Neural cell (in vitro differentiated cells): ENCODE data around the gene DIAPH1. TPM values are rescaled to one million over a fixed set of nuclear protein-coding genes. Genes with fewer than 3 reads are reported as not detected.
"Not testable (repeated sequence)": the region's sequence is repeated elsewhere in the genome, so short reads cannot be mapped to it uniquely, and the experiment has no call there.

Source experiments
- H2AFZ ChIP-seq: fragments of 200-600, 300-800 bp; sonication (generic), shearing (Covaris generic); 2 replicates; pipeline ENCODE4 v1.6.0; 2014; ENCODE audit warnings: low read depth, mild to moderate bottlenecking, antibody characterized with exemption, low read length, moderate library complexity
- H3F3A ChIP-seq: fragments of 200-600 bp; shearing (Covaris generic); 2 replicates; pipeline ENCODE4 v1.6.1; 2016; ENCODE audit warnings: mild to moderate bottlenecking, moderate library complexity, mixed read lengths, antibody characterized with exemption, low read length; ENCODE audit not compliant: insufficient read depth, poor library complexity, severe bottlenecking
- H3K27ac ChIP-seq: fragments of 200-600, 300-800 bp; sonication (generic), shearing (Covaris generic); 2 replicates; pipeline ENCODE4 v1.5.1; 2014; ENCODE audit warnings: mild to moderate bottlenecking, low read length, moderate library complexity
- H3K27me3 ChIP-seq: fragments of 300-800, 200-600 bp; sonication (generic), shearing (Covaris generic); 2 replicates; pipeline ENCODE4 v1.6.0; 2014; ENCODE audit warnings: mild to moderate bottlenecking, low read depth, low read length, moderate library complexity; ENCODE audit not compliant: insufficient read depth
- H3K36me3 ChIP-seq: fragments of 300-800, 200-600 bp; sonication (generic), shearing (Covaris generic); 2 replicates; pipeline ENCODE4 v1.5.1; 2014; ENCODE audit warnings: mild to moderate bottlenecking, antibody characterized with exemption, low read length, moderate library complexity; ENCODE audit not compliant: insufficient read depth
- H3K4me2 ChIP-seq: fragments of 300-800, 200-600 bp; sonication (generic), shearing (Covaris generic); 2 replicates; pipeline ENCODE4 v1.6.0; 2014; ENCODE audit warnings: mild to moderate bottlenecking, low read length
- H3K4me3 ChIP-seq: fragments of 300-800, 200-600 bp; sonication (generic), shearing (Covaris generic); 2 replicates; pipeline ENCODE4 v1.5.1; 2014; ENCODE audit warnings: mild to moderate bottlenecking, low read length, moderate library complexity
- H3K79me2 ChIP-seq: fragments of 200-600 bp; shearing (Covaris generic); replicated peaks from 2 replicates; pipeline ENCODE4 v1.6.0; 2014; ENCODE audit warnings: mild to moderate bottlenecking, low read length, moderate library complexity; ENCODE audit not compliant: insufficient read depth
- H3K9ac ChIP-seq: fragments of 300-800, 200-600 bp; sonication (generic), shearing (Covaris generic); 2 replicates; pipeline ENCODE4 v1.6.1; 2016; ENCODE audit warnings: mild to moderate bottlenecking, low read length, mixed read lengths
- H3K9me2 ChIP-seq: fragments of 200-600 bp; shearing (Covaris generic); 2 replicates; pipeline ENCODE4 v1.6.1; 2016; ENCODE audit warnings: mild to moderate bottlenecking, low read length, mixed read lengths; ENCODE audit not compliant: insufficient read depth
- H3K9me3 ChIP-seq: fragments of 200-600, 300-800 bp; sonication (generic), shearing (Covaris generic); 2 replicates; pipeline ENCODE4 v1.6.1; 2016; ENCODE audit warnings: mild to moderate bottlenecking, mixed run types, low read length, moderate library complexity, mixed read lengths
- H4K20me1 ChIP-seq: fragments of 200-600 bp; shearing (Covaris generic); 2 replicates; pipeline ENCODE4 v1.6.1; 2016; ENCODE audit warnings: mild to moderate bottlenecking, mixed run types; ENCODE audit not compliant: insufficient read depth
- CTCF ChIP-seq: fragments of 450-650 bp; IDR thresholded peaks from 2 replicates; pipeline ENCODE4 v1.5.1; 2014; ENCODE audit warnings: antibody characterized with exemption, mild to moderate bottlenecking, moderate library complexity; ENCODE audit not compliant: poor library complexity, severe bottlenecking
- EP300 ChIP-seq: fragments of 450-650 bp; conservative IDR thresholded peaks from 2 replicates; pipeline ENCODE4 v1.6.1; 2014; ENCODE audit warnings: antibody characterized with exemption, mild to moderate bottlenecking, moderate library complexity; ENCODE audit not compliant: poor library complexity, severe bottlenecking
- EZH2 ChIP-seq: fragments of 200-600, 300-800 bp; shearing (Covaris generic), sonication (generic); IDR thresholded peaks from 2 replicates; pipeline ENCODE4 v1.6.1; 2014; ENCODE audit warnings: antibody characterized with exemption, low read length, borderline replicate concordance, mild to moderate bottlenecking; ENCODE audit not compliant: insufficient read depth, poor library complexity, severe bottlenecking
- MXI1 ChIP-seq: fragments of 450-650 bp; conservative IDR thresholded peaks from 2 replicates; pipeline ENCODE4 v1.6.1; 2014; ENCODE audit warnings: antibody characterized with exemption, mild to moderate bottlenecking; ENCODE audit not compliant: poor library complexity, severe bottlenecking
- POLR2AphosphoS5 ChIP-seq: IDR thresholded peaks from 2 replicates; pipeline ENCODE4 v1.6.1; 2012
- RAD21 ChIP-seq: fragments of 450-650 bp; conservative IDR thresholded peaks from 2 replicates; pipeline ENCODE4 v1.6.1; 2014; ENCODE audit warnings: antibody characterized with exemption, mild to moderate bottlenecking, moderate library complexity
- REST ChIP-seq: IDR thresholded peaks from 2 replicates; pipeline ENCODE4 v1.6.1; 2012; ENCODE audit warnings: borderline replicate concordance
- SMC3 ChIP-seq: fragments of 450-650 bp; conservative IDR thresholded peaks from 2 replicates; pipeline ENCODE4 v1.6.1; 2014; ENCODE audit warnings: antibody characterized with exemption, mild to moderate bottlenecking, moderate library complexity; ENCODE audit not compliant: poor library complexity
- TAF1 ChIP-seq: IDR thresholded peaks from 2 replicates; pipeline ENCODE4 v1.6.1; 2012; ENCODE audit warnings: low read depth
- polyA plus RNA-seq: library from polyadenylated mRNA; depleted of rRNA; stranded (reverse); fragments of >200 nt; gene quantifications from 2 replicates; pipeline ENCODE4 v1.2.3, GENCODE V29; 2014

Gene DIAPH1
- polyA plus RNA-seq, 1 donor from 2014 or later: 21.9 TPM

GRCh38 chr5:141611289-141611688 lies 7.5 kb downstream of the DIAPH1 start:
- Histone ChIP-seq H4K20me1 (no peaks in the 10 kb centered on the region), H3K9me3 (no peaks in the 10 kb centered on the region)

GRCh38 chr5:141609921-141610320 lies 8.9 kb downstream of the DIAPH1 start:
- not testable (repeated sequence) for H3K27ac ChIP-seq, H4K20me1 ChIP-seq
- H3K79me2 ChIP-seq: peaks cover 25% of the 10 kb centered on the region

More at GRCh38 chr5:141611289-141611688, 7.5 kb downstream of the DIAPH1 start:
- H3K27me3 ChIP-seq: no peaks in the 10 kb centered on the region
- H3K4me3 ChIP-seq: no peak overlapping the region
- H3K9me2 ChIP-seq: no peaks in the 10 kb centered on the region
- H3F3A ChIP-seq: no peaks in the 10 kb centered on the region
- no peak overlapping the region for H2AFZ ChIP-seq
- no peak overlapping the region for H3K27ac ChIP-seq
- peaks cover 29% of the 10 kb centered on the region for H3K79me2 ChIP-seq
- TF ChIP-seq REST (no peak), SMC3 (no peak), TAF1 (no peak), CTCF (no peak), EP300 (no peak), EZH2 (no peak), RAD21 (no peak), MXI1 (no peak), POLR2AphosphoS5 (no peak)
- H3K4me2 ChIP-seq: no peak overlapping the region
- no peak overlapping the region for H3K9ac ChIP-seq
- no peaks in the 10 kb centered on the region for H3K36me3 ChIP-seq

GRCh38 chr5:141609044-141609443 lies 9.8 kb downstream of the DIAPH1 start:
- H3K4me2 ChIP-seq: no peak overlapping the region
- H3K4me3 ChIP-seq: no peak overlapping the region
- no peaks in the 10 kb centered on the region for H3K27me3 ChIP-seq
- H2AFZ ChIP-seq: no peak overlapping the region
- H3K79me2 ChIP-seq: peaks cover 17% of the 10 kb centered on the region
- no peaks in the 10 kb centered on the region for H3K9me3 ChIP-seq
- no peak overlapping the region for H3K9ac ChIP-seq
- H4K20me1 ChIP-seq: no peaks in the 10 kb centered on the region
- H3K27ac ChIP-seq: no peak overlapping the region
- H3K36me3 ChIP-seq: no peaks in the 10 kb centered on the region
- no peaks in the 10 kb centered on the region for H3F3A ChIP-seq
- H3K9me2 ChIP-seq: no peaks in the 10 kb centered on the region
- no peak for TF ChIP-seq TAF1
- TF ChIP-seq MXI1: no peak
- no peak for TF ChIP-seq SMC3
- no peak for TF ChIP-seq POLR2AphosphoS5
- TF ChIP-seq EP300: no peak
- no peak for TF ChIP-seq RAD21
- no peak for TF ChIP-seq REST
- TF ChIP-seq EZH2: no peak
- no peak for TF ChIP-seq CTCF

More at GRCh38 chr5:141609921-141610320, 8.9 kb downstream of the DIAPH1 start:
- H2AFZ ChIP-seq, H3K4me3 ChIP-seq, H3F3A ChIP-seq, H3K4me2 ChIP-seq, H3K9ac ChIP-seq, H3K9me3 ChIP-seq, H3K9me2 ChIP-seq, H3K36me3 ChIP-seq, H3K27me3 ChIP-seq: not testable (repeated sequence)
